KBM-7 (cell line): Measurements from ENCODE around the gene JMJD8.

Experiments
- DNase-seq: peaks from one replicate; pipeline ENCODE4 v3.0.0-alpha.2; 2015
- in situ Hi-C: fragments of 300-500 bp; cut with MboI; formaldehyde crosslinking; loops from 2 replicates; pipeline ENCODE4 v1.14.3; 2020; ENCODE audit warnings: low sequenced_read_pairs, low pct_unique_long_range_greater_than_20kb, mixed read lengths

The JMJD8 gene

GRCh38 chr16:684071-684794 lies at the start of gene JMJD8:
TSS of gene JMJD8 (minus strand) at chr16:684334. CDS start at chr16:684319, 15 bp downstream.
- peak; percentile 96 for DNase-seq
- in situ Hi-C loops = no loop called here

- in situ Hi-C loops = no loop called here
- DNase-seq = no peak
These were observed 49.5 kb upstream of the JMJD8 start for GRCh38 chr16:733382-734207.

GRCh38 chr16:732936-733335 lies 48.8 kb upstream of the JMJD8 start:
- DNase-seq = no peak
- in situ Hi-C loops = no loop called here

GRCh38 chr16:732332-732731 lies 48.2 kb upstream of the JMJD8 start:
- in situ Hi-C loops = no loop called here
- DNase-seq = no peak

GRCh38 chr16:730666-731509 lies 46.8 kb upstream of the JMJD8 start:
- no peak for DNase-seq
- in situ Hi-C loops = no loop called here

- no peak for DNase-seq
- in situ Hi-C loops = no loop called here
These were observed 45.9 kb upstream of the JMJD8 start for GRCh38 chr16:729768-730665.

- in situ Hi-C loops = no loop called here
- no peak for DNase-seq
These were observed 45.0 kb upstream of the JMJD8 start for GRCh38 chr16:728890-729744.

GRCh38 chr16:728131-728889 lies 44.2 kb upstream of the JMJD8 start:
- in situ Hi-C loops = no loop called here
- DNase-seq = peak; percentile 70

- in situ Hi-C loops = no loop called here
- DNase-seq = no peak
These were observed 43.3 kb upstream of the JMJD8 start for GRCh38 chr16:727291-727977.

GRCh38 chr16:726438-727290 lies 42.5 kb upstream of the JMJD8 start, which contains the start of the genes CCDC78 and HAGHL:
TSS of gene CCDC78 (minus strand) at chr16:726443. CDS start at chr16:726367, 76 bp downstream.
TSS of gene HAGHL (plus strand) at chr16:727106. CDS start at chr16:727510, 404 bp downstream.
- in situ Hi-C loops = no loop called here
- DNase-seq = peak; percentile 39

- no peak for DNase-seq
- in situ Hi-C loops = no loop called here
These were observed 42.0 kb upstream of the JMJD8 start for GRCh38 chr16:726188-726437.

- in situ Hi-C loops = no loop called here
- no peak for DNase-seq
These were observed 41.5 kb upstream of the JMJD8 start for GRCh38 chr16:725463-726187.

- in situ Hi-C loops = no loop called here
These were observed 40.9 kb upstream of the JMJD8 start for GRCh38 chr16:725041-725376.

GRCh38 chr16:724188-725040 lies 40.3 kb upstream of the JMJD8 start:
- in situ Hi-C loops = no loop called here
- DNase-seq = no peak

More at GRCh38 chr16:725041-725376, 40.9 kb upstream of the JMJD8 start:
- no peak for DNase-seq
